IMR-90 (cell line): Measurements from ENCODE around the gene NINJ2. TPM values are rescaled to one million over a fixed set of nuclear protein-coding genes. Genes with fewer than 3 reads are reported as not detected.

ENCODE experiments used
- ATAC-seq: fragments of 200-7000 bp; cut with Tn5 transposase; 2 replicates; pipeline ENCODE4 v1.9.1; 2020; ENCODE audit warnings: low read depth, mild to moderate bottlenecking, moderate library complexity
- BruUV-seq: library from RNA; stranded (reverse); fragments of 400-500 nt; replicated peaks from 2 replicates; lab custom pipeline; 2021; lab: Mats Ljungman, UMichigan
- CTCF ChIA-PET: fragments of 300-600 bp; formaldehyde crosslinking; extraction: SDS; loops from one replicate; lab custom pipeline; 2021; ENCODE audit warnings: antibody characterized with exemption; lab: Yijun Ruan, JAX
- POLR2A ChIA-PET: fragments of 300-600 bp; sonication (Branson Sonifier 250); formaldehyde crosslinking; loops from one replicate; lab custom pipeline; 2022; ENCODE audit warnings: antibody characterized with exemption; ENCODE audit not compliant: unreplicated experiment; lab: Charles Lee
- DNase-seq: peaks from one replicate; pipeline ENCODE4 v3.0.0; 2013
- H2AFZ ChIP-seq: replicated peaks from 2 replicates; pipeline ENCODE3; 2013; ENCODE audit warnings: low read length, mild to moderate bottlenecking; ENCODE audit not compliant: poor library complexity
- H2AK5ac ChIP-seq: 2 replicates; pipeline ENCODE4 v1.6.1; 2013; ENCODE audit warnings: low read depth, low read length, inconsistent platforms
- H2AK9ac ChIP-seq: replicated peaks from 2 replicates; pipeline ENCODE3; 2013; ENCODE audit warnings: mild to moderate bottlenecking, low read depth, low read length, moderate library complexity; ENCODE audit not compliant: poor library complexity
- H2BK120ac ChIP-seq: 2 replicates; pipeline ENCODE4 v1.6.1; 2013; ENCODE audit warnings: low read depth, low read length, inconsistent platforms
- H2BK15ac ChIP-seq: 3 replicates; pipeline ENCODE4 v1.6.1; 2013; ENCODE audit warnings: low read depth, low read length, inconsistent platforms
- H2BK20ac ChIP-seq: 2 replicates; pipeline ENCODE4 v1.6.1; 2013; ENCODE audit warnings: low read depth, mild to moderate bottlenecking, inconsistent platforms, low read length, moderate library complexity
- H2BK5ac ChIP-seq: 2 replicates; pipeline ENCODE4 v1.6.1; 2013; ENCODE audit warnings: mild to moderate bottlenecking, low read depth, low read length, inconsistent platforms; ENCODE audit not compliant: poor library complexity, severe bottlenecking
- H3K14ac ChIP-seq: replicated peaks from 2 replicates; pipeline ENCODE4 v1.6.1; 2013; ENCODE audit warnings: low read depth, low read length, inconsistent platforms
- H3K18ac ChIP-seq: 2 replicates; pipeline ENCODE4 v1.6.1; 2013; ENCODE audit warnings: low read depth, low read length, control low read depth
- H3K23ac ChIP-seq: 2 replicates; pipeline ENCODE4 v1.6.1; 2013; ENCODE audit warnings: low read depth, low read length, inconsistent platforms
- H3K27ac ChIP-seq: 2 replicates; pipeline ENCODE4 v1.5.1; 2013; ENCODE audit warnings: mild to moderate bottlenecking, control low read depth, low read length; ENCODE audit not compliant: insufficient read depth
- H3K27me3 ChIP-seq: 2 replicates; pipeline ENCODE4 v1.6.1; 2013; ENCODE audit warnings: low read length; ENCODE audit not compliant: control insufficient read depth, insufficient read depth
- H3K36me3 ChIP-seq: 2 replicates; pipeline ENCODE4 v1.6.1; 2013; ENCODE audit warnings: low read length, mixed read lengths; ENCODE audit not compliant: control insufficient read depth, insufficient read depth
- H3K4ac ChIP-seq: 2 replicates; pipeline ENCODE4 v1.6.1; 2013; ENCODE audit warnings: low read depth, low read length, inconsistent platforms
- H3K4me1 ChIP-seq: 2 replicates; pipeline ENCODE4 v1.6.1; 2013; ENCODE audit warnings: low read length, mixed read lengths; ENCODE audit not compliant: control insufficient read depth, insufficient read depth
- H3K4me2 ChIP-seq: 2 replicates; pipeline ENCODE4 v1.6.1; 2013; ENCODE audit warnings: low read depth, mild to moderate bottlenecking, control low read depth, low read length, moderate library complexity
- H3K4me3 ChIP-seq: 2 replicates; pipeline ENCODE4 v1.5.1; 2013; ENCODE audit warnings: low read depth, mild to moderate bottlenecking, control low read depth, low read length, moderate library complexity; ENCODE audit not compliant: insufficient read depth
- H3K56ac ChIP-seq: 2 replicates; pipeline ENCODE4 v1.6.1; 2013; ENCODE audit warnings: low read length, inconsistent platforms; ENCODE audit not compliant: insufficient read depth; ENCODE audit errors: extremely low read depth
- H3K79me1 ChIP-seq, 2 experiments: 2 replicates each; pipeline ENCODE4 v1.6.1; 2013; ENCODE audit warnings: low read length in 2 of 2, inconsistent platforms in 1 of 2, low read depth in 1 of 2
- H3K9ac ChIP-seq: 2 replicates; pipeline ENCODE4 v1.6.1; 2013; ENCODE audit warnings: low read depth, low read length, control low read depth
- H3K9me1 ChIP-seq: 2 replicates; pipeline ENCODE4 v1.6.1; 2013; ENCODE audit warnings: low read length, inconsistent platforms; ENCODE audit not compliant: insufficient read depth
- H3K9me3 ChIP-seq: 2 replicates; pipeline ENCODE4 v1.6.1; 2013; ENCODE audit warnings: low read length; ENCODE audit not compliant: control insufficient read depth, insufficient read depth
- H4K20me1 ChIP-seq: 2 replicates; pipeline ENCODE4 v1.6.1; 2013; ENCODE audit warnings: low read length, inconsistent platforms; ENCODE audit not compliant: insufficient read depth
- H4K5ac ChIP-seq: 2 replicates; pipeline ENCODE4 v1.6.1; 2013; ENCODE audit warnings: mild to moderate bottlenecking, low read depth, low read length, control low read depth
- H4K8ac ChIP-seq, 2 experiments: 2 replicates each; pipeline ENCODE4 v1.6.1; 2013; ENCODE audit warnings: low read depth in 2 of 2, low read length in 2 of 2, control low read depth in 1 of 2, inconsistent platforms in 1 of 2
- H4K91ac ChIP-seq: 2 replicates; pipeline ENCODE4 v1.6.1; 2013; ENCODE audit warnings: low read depth, low read length, inconsistent platforms; ENCODE audit not compliant: insufficient read depth
- NFE2L2 ChIP-seq: fragments of 150-350 bp; IDR thresholded peaks from 2 replicates; pipeline ENCODE4 v1.6.1; 2016; ENCODE audit warnings: low read depth, mild to moderate bottlenecking, low read length
- RAD21 ChIP-seq: IDR thresholded peaks from 2 replicates; pipeline ENCODE4 v1.6.1; 2012; ENCODE audit warnings: low read length, improper control_type of control experiment
- SMC3 ChIP-seq: fragments of 150-350 bp; IDR thresholded peaks from 2 replicates; pipeline ENCODE4 v1.6.1; 2016; ENCODE audit warnings: low read depth, mild to moderate bottlenecking, antibody characterized with exemption, low read length, moderate library complexity
- WGBS, 2 experiments: methylation state at CpG; one replicate each; pipeline versions ENCODE4 v1.1.5 to v1.1.7; 2013; ENCODE audit warnings: missing lambda C conversion rate in 2 of 2; ENCODE audit not compliant: insufficient read length in 1 of 2; ENCODE audit errors: extremely low coverage in 2 of 2; 5-methylcytosine and 5-hydroxymethylcytosine counted together
- dilution Hi-C: fragments of 300-500 bp; cut with HindIII; formaldehyde crosslinking; loops from one replicate; pipeline ENCODE4 v1.14.3; 2018; ENCODE audit warnings: low sequenced_read_pairs; ENCODE audit not compliant: unreplicated experiment
- in situ Hi-C: fragments of 300-500 bp; cut with MboI; formaldehyde crosslinking; loops from 3 replicates; pipeline ENCODE4 v1.14.3; 2019; ENCODE audit warnings: low sequenced_read_pairs, inconsistent platforms, mixed read lengths
- intact Hi-C: fragments of 100-400 bp; cut with micrococcal nuclease; formaldehyde crosslinking; loops from 2 replicates; pipeline ENCODE4 v1.10.0; 2022
- polyA plus RNA-seq, 3 experiments: library from polyadenylated mRNA; depleted of rRNA; stranded (reverse); fragments of >200 nt; gene quantifications; 2 replicates each; pipeline ENCODE4 v1.2.3, GENCODE V29; 2012; ENCODE audit warnings: low replicate concordance in 1 of 3
- total RNA-seq: library from RNA; depleted of rRNA; stranded (reverse); fragments of >200 nt; gene quantifications from 2 replicates; pipeline ENCODE4 v1.2.3, GENCODE V29; 2012

Gene NINJ2
- total and polyA plus RNA-seq, 2 of the 4 experiments (the other 2 are of a cell fraction) = not detected

- Histone ChIP-seq H3K9ac (no peak overlapping the region), H3K56ac (no peak overlapping the region), H3K79me1 (no peaks in the 10 kb centered on the region), H2BK120ac (no peak overlapping the region), H3K4me1 (peaks cover 8% of the 10 kb centered on the region), H2AFZ (no peak overlapping the region), H3K9me1 (peaks cover 6% of the 10 kb centered on the region), H3K18ac (no peak overlapping the region), H4K5ac (no peak overlapping the region), H3K14ac (no peak overlapping the region), H3K27me3 (peaks cover 20% of the 10 kb centered on the region), H4K8ac (no peak overlapping the region), H4K20me1 (no peaks in the 10 kb centered on the region), H3K4ac (no peak overlapping the region), H2AK5ac (no peak overlapping the region), H3K27ac (no peak overlapping the region), H3K4me3 (no peak overlapping the region), H3K9me3 (no peaks in the 10 kb centered on the region), H2BK20ac (no peak overlapping the region), H3K4me2 (no peak overlapping the region), H4K91ac (no peak overlapping the region), H2AK9ac (no peak overlapping the region), H2BK5ac (no peak overlapping the region), H3K36me3 (no peaks in the 10 kb centered on the region), H3K23ac (no peak overlapping the region), H2BK15ac (no peak overlapping the region)
- BruUV-seq = no TSS peak
- WGBS, 2 experiments = 81% methylated on average over 5 of the region's 12 CpGs; no CpG with 5 or more reads in 1 of the 2 experiments
- in situ Hi-C loops = no loop called here
- POLR2A ChIA-PET = no interaction called here
- ATAC-seq (no peak), DNase-seq (no peak)
- TF ChIP-seq RAD21 (peak; percentile 41), NFE2L2 (no peak), SMC3 (0 out of 2 replicates have a peak, but pooled peaks have one; percentile 14)
- intact Hi-C loops = no loop called here
- dilution Hi-C loops = no loop called here
- CTCF ChIA-PET = interaction anchor here (0.9 to 1.6 kb wide), 4 partner anchors 12 to 137 kb away, joined by 3 to 4 read pairs (median 4); partner anchors contain the start of gene WNK1
These were observed 48.8 kb downstream of the NINJ2 start for GRCh38 chr12:614411-614970.
